ENCODE measurements around the gene KLRC2.

DNA sequence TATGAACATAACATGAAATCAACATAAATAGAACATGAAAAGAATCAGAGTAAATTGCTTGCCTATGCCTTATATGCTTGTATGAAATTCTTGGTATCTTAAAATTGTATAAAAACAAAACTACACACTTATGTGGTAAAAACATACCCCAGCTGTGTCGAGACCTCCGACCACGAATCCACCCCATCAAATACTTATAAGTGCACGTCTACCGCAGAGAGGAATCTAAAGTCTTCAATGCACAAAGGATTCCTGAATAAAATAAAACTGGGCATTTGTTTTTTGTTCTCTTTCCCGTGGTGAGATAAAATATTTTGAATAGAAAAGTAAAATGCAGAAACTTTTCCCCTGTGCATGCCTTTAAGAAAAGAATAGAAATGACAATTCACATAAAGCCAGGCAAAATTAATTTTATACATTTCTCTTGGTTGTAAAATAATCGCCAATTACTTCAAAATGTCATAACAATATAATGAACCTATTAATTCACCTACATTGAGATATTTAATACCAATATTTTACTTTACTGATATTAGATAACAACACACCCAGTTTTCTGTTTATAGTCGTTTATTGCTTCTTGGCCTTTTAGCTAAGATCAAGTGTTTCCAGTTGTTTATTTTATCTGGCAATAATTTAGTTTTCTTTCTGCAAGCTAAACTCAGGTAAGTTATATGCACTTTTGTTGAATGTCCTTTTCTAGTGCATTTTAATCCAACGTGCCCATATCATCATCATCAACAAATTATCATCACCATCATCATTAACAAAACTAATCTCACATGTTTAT lies 47.0 kb downstream of the KLRC2 start:
- TF ChIP-seq, protein P1, sequence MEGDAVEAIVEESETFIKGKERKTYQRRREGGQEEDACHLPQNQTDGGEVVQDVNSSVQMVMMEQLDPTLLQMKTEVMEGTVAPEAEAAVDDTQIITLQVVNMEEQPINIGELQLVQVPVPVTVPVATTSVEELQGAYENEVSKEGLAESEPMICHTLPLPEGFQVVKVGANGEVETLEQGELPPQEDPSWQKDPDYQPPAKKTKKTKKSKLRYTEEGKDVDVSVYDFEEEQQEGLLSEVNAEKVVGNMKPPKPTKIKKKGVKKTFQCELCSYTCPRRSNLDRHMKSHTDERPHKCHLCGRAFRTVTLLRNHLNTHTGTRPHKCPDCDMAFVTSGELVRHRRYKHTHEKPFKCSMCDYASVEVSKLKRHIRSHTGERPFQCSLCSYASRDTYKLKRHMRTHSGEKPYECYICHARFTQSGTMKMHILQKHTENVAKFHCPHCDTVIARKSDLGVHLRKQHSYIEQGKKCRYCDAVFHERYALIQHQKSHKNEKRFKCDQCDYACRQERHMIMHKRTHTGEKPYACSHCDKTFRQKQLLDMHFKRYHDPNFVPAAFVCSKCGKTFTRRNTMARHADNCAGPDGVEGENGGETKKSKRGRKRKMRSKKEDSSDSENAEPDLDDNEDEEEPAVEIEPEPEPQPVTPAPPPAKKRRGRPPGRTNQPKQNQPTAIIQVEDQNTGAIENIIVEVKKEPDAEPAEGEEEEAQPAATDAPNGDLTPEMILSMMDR (tag by site-specific recombination; IDR thresholded peaks at IDR 0.05) = no peak
- no peak for TF ChIP-seq TCF7L2 (IDR thresholded peaks at IDR 0.05; ENCODE audit: borderline replicate concordance, low read depth, low read length)
- TF ChIP-seq ZNF302 (tag by site-specific recombination; IDR thresholded peaks at IDR 0.05; ENCODE audit: low read depth) = no peak
- no peak for TF ChIP-seq PRDM4 (tag by site-specific recombination; IDR thresholded peaks at IDR 0.05)
- no peak for TF ChIP-seq ZBTB21 (tag by site-specific recombination; IDR thresholded peaks at IDR 0.05)
